Loucy (cell line): ENCODE data around the gene BOLA3.

Experiments used
- EZH2phosphoT487 ChIP-seq: fragments of 200-600 bp; IDR thresholded peaks from 2 replicates; pipeline ENCODE4 v1.6.1; 2018; ENCODE audit warnings: antibody characterized with exemption, mild to moderate bottlenecking, moderate library complexity, borderline replicate concordance
- TF ChIP-seq, protein P1 (sequence below): fragments of 200-600 bp; sonication (generic); conservative IDR thresholded peaks from 2 replicates; pipeline ENCODE4 v1.5.1; 2014; ENCODE audit warnings: mild to moderate bottlenecking, antibody characterized with exemption, low read length

DNA sequence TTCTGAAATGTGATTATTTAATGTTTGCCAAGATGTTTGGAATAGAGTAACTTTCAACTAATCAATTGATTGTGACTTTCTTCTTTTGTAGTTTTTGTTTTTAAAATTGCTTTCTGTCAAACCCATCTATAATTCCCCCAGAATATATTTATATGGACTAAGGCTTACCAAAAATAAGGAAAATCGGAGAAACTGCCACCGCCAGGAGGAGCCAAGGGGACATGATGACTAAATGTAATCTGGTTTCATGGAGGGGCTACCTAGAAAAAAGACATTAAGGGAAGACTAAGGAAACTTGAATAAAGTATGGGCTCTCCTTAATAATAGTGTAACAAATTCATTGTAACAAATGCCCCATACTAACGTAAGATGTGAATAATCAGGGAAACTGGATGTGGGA lies 19.5 kb downstream of the BOLA3 start:
- TF ChIP-seq, protein P1, sequence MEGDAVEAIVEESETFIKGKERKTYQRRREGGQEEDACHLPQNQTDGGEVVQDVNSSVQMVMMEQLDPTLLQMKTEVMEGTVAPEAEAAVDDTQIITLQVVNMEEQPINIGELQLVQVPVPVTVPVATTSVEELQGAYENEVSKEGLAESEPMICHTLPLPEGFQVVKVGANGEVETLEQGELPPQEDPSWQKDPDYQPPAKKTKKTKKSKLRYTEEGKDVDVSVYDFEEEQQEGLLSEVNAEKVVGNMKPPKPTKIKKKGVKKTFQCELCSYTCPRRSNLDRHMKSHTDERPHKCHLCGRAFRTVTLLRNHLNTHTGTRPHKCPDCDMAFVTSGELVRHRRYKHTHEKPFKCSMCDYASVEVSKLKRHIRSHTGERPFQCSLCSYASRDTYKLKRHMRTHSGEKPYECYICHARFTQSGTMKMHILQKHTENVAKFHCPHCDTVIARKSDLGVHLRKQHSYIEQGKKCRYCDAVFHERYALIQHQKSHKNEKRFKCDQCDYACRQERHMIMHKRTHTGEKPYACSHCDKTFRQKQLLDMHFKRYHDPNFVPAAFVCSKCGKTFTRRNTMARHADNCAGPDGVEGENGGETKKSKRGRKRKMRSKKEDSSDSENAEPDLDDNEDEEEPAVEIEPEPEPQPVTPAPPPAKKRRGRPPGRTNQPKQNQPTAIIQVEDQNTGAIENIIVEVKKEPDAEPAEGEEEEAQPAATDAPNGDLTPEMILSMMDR = no peak
- TF ChIP-seq EZH2phosphoT487 = no peak
